GM18951 (cell line): ENCODE results near the gene BRSK2.
"Not testable (repeated sequence)": the region's sequence is repeated elsewhere in the genome, so short reads cannot be mapped to it uniquely, and the experiment has no call there.

Experiments
- POLR2A ChIP-seq: IDR thresholded peaks from 4 replicates; pipeline ENCODE4 v1.6.1; 2011; ENCODE audit warnings: mild to moderate bottlenecking; ENCODE audit not compliant: insufficient read length, insufficient read depth; ENCODE audit errors: extremely low read depth
- in situ Hi-C: fragments of 300-500 bp; cut with MboI; formaldehyde crosslinking; loops from one replicate; pipeline ENCODE4 v1.12.0; 2022; ENCODE audit warnings: low sequenced_read_pairs, mixed read lengths, inconsistent platforms; ENCODE audit not compliant: unreplicated experiment

Gene BRSK2

DNA sequence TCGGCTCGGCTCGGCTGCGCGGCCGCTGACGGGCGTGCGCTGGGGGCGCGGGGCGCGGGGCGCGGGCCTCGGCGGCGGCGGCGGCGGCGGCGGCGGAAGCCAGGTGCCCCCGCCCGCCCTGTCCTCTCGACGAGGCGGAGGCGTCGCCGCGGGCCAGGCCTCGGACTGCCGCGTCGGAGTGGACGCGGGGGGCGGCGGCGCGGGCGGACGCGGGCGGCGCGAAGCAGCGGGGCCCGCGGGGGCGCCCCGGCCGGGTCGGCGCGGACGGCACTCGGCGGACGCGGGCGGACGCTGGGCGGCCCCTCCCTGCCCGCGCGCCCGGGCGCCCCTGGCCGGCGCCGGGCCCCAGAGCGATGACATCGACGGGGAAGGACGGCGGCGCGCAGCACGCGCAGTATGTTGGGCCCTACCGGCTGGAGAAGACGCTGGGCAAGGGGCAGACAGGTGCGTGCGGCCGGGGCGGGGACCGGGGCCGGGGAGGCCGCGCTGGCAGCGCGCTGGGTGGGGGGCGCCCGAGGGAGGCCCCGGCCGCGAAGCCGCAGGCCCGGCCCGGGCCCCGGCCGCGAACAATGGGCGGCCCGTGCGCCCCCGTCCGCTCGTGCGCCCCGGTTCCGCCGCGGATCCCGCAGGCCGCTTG lies at the start of gene BRSK2:
Gene BRSK2 (plus strand): TSS at position 3 of the 637 bp plus-strand sequence. CDS start 351 bp downstream, at position 354.
- in situ Hi-C loops: no loop called here
- no peak for TF ChIP-seq POLR2A

DNA sequence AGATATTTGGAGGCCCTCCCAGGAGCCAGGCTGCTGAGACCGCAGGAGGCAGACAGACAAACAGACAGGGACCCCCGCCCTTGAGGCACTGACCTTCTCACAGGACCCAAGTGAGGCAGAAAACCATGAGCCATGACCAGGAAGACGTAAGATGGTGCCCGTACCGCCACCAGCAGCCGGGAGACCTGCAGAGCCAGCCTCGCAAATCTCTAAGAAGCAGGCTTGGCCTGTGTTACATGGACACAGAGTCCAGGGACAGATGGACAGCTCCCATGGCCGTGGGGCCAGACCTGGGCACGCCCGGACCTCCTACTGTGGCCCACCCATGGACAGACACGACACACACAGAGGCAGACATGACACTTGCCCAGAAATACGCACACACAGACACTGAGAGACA lies 49.6 kb upstream of the BRSK2 start:
- in situ Hi-C loops: no loop called here
- TF ChIP-seq POLR2A: no peak

DNA sequence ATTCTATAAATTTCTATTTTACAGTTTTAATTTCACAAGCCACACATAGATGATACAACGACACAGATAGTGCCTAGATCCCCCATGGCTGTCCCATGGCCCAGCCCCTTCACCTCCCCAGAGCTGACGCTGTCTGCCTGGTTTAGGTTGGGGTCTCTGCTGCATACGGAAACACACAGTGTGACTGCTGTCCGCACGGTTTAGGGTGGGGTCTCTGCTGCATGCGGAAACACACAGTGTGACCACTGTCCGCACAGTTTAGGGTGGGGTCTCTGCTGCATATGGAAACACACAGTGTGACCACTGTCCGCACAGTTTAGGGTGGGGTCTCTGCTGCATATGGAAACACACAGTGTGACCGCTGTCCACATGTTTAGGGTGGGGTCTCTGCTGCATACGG lies 48.5 kb upstream of the BRSK2 start:
- in situ Hi-C loops: not testable (repeated sequence)

DNA sequence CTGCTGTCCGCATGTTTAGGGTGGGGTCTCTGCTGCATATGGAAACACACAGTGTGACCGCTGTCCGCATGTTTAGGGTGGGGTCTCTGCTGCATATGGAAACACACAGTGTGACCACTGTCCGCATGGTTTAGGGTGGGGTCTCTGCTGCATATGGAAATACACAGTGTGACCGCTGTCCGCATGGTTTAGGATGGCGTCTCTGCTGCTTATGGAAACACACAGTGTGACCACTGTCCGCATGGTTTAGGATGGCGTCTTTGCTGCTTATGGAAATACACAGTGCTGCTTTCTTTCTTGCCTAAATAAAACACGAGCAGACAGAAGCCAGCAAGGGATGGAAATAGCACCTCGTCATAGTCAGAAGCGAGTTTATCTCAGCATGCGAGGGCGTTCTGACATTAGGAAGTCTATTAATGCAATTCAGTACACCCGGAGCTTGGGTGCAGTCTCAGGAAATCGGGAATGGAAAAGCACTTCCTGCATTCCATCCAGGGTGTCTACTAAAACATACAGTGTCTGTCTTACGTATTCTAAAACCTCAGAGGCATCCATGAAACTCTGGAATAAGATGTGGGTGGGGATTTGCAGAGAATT lies 47.7 kb upstream of the BRSK2 start:
- in situ Hi-C loops: no loop called here
- no peak for TF ChIP-seq POLR2A

DNA sequence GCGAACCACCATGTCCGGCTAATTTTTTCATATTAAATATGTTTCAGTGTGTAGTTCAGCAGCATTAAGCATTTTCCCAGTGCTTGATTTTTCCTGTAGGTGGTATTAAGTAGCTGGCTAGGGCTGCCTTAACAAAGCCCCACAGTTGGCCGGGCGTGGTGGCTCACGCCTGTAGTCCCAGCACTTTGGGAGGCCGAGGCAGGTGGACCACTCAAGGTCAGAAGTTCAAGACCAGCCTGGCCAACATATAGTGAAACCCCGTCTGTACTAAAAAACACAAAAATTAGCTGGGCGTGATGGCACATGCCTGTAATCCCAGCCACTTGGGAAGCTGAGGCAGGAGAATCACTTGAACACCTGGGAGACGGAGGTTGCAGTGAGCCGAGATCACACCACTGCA lies 46.8 kb upstream of the BRSK2 start:
- no peak for TF ChIP-seq POLR2A
- in situ Hi-C loops: no loop called here

DNA sequence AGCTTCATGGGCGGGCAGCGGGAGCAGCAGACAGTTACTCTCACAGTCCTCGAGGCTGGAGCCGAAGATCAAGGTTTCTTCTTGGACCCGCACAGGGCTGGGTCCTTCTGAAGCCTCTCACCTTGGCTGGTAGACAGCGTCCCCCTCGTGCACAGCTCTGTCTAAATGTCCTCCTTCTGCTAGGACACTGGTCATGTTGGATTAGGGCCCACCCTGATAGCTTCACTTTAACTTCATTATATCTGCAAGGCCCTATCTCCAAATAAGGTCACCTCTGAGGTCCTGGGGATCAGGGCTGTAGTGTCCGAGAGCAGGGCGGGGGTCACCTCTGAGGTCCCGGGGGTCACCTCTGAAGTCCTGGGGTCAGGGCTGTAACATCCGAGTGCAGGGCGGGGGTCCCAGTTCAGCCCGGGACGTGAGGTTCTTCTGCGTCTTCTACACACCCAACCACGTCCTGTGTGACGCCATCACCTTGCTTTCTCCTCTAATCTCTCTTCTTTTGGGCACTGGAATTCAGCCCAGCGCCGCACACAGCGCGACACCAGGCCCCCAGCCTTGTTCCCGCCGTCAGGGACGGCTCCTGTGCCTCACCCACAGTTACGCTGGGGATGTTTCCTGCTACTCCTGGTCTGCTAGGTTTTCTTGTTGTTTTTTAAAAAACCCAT lies 46.2 kb upstream of the BRSK2 start:
- in situ Hi-C loops: no loop called here
- no peak for TF ChIP-seq POLR2A

DNA sequence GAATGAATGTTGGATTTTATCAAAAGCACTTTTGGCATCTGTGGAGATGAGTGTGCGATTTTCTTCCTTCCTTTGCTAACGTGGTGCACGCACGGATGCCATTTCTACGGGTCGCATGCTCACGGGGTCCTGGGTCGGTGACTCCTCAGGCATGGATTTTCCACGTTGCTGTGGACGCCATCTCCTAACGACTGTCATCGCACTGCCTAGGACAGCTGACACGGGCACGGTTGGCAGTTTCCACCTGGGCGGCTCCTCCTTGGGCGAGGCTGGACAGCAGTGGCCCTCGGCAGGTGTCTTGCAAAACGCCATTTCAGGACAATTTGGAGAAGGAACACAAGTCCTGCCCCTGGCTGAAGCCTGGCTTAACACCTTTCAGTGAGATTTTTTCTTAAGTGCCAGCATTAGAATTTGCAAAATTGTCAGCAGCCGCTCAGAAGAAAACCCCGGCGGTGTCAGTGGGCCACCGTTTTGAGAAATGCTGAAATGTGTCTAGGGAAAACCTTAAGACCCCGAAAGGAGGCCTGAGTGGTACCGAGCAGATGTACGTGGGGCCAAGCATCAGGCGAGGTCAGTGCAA lies 45.6 kb upstream of the BRSK2 start:
- in situ Hi-C loops: no loop called here
- no peak for TF ChIP-seq POLR2A

DNA sequence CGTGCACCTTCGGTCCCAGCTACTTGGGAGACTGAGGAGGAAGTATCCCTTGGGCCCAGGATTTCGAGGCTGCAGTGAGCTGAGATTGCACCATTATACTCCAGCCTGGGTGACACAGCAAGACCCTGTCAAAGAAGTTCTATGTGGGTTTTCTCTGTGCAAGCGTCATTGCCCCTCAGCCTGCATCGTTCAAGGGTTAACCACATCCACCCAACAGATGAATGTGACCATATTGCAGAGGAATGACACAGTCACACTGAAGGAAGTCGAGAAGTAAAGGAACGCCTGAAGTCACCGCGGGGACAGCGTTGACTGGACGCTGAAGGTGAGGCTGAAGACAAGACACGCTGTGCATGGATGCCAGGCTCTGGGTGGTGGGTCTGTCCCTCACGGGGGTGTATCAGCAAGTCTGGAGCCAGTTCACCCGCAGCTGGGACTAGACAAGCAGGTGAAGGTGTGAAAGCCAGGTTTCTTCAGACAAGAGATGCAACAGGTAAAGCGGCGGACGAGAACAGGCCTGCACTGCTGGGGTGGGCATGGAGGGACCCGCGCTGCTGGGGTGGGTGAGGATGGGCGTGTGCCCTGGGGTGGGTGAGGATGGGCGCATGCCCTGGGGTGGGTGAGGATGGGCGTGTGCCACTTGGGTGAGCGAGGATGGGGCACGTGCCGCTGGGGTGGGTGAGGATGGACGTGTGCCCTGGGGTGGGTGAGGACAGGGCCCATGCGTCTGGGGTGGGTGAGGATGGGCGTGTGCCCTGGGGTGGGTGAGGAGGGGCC lies 43.8 kb upstream of the BRSK2 start:
- in situ Hi-C loops: no loop called here
- TF ChIP-seq POLR2A: no peak

DNA sequence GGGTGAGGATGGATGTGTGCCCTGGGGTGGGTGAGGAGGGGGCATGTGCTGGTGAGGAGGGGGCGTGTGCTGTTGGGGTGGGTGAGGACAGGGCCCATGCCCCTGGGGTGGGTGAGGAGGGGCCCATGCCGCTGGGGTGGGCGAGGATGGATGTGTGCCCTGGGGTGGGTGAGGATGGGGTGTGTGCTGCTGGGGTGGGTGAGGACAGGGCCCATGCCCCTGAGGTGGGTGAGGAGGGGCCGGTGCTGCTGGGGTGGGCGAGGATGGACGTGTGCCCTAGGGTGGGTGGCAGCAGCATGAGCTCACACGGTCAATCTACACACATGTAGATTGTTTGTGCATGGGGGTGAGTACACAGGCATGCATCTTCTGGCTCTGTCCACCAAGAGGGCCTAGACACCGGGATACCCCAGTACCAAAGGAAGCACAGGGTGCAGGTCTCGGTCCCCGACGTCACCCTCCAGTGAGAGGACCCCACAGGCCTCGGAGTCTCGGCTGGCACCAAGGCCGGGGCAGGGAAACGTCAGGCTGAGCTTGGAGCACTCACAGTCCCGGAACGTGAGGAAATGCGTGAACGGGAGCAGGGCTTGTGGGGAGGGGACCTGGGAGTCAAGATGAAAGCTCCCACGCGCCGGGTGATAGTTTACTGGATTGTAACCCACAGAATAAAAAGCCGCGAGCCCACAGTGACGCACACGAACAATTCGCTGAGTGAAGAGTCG lies 42.9 kb upstream of the BRSK2 start:
- no peak for TF ChIP-seq POLR2A
- in situ Hi-C loops: no loop called here

DNA sequence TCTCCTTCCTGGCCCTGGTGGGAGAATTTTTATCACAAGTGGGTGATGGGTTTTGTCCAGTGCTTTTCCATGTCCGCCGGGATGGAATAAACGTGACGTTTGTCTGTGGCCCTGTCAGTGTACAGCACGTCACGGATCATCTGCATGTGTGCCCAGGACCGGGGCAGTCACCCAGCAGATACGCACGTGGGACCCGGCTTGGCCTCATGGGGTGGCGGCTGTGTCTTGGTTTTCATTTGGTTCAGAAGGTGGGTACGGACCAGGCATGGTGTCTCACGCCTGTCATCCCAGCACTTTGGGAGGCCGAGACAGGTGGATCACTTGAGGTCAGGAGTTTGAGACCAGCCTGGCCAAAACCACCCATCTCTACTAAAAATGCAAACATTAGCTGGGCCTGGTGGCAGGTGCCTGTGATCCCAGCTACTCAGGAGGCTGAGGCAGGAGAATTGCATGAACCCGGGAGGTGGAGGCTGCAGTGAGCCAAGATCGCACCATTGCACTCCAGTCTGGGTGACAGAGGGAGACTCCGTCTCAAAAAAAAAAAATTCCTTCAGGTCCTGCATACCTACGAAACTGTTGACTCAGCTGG lies 42.2 kb upstream of the BRSK2 start:
- in situ Hi-C loops: not testable (repeated sequence)

DNA sequence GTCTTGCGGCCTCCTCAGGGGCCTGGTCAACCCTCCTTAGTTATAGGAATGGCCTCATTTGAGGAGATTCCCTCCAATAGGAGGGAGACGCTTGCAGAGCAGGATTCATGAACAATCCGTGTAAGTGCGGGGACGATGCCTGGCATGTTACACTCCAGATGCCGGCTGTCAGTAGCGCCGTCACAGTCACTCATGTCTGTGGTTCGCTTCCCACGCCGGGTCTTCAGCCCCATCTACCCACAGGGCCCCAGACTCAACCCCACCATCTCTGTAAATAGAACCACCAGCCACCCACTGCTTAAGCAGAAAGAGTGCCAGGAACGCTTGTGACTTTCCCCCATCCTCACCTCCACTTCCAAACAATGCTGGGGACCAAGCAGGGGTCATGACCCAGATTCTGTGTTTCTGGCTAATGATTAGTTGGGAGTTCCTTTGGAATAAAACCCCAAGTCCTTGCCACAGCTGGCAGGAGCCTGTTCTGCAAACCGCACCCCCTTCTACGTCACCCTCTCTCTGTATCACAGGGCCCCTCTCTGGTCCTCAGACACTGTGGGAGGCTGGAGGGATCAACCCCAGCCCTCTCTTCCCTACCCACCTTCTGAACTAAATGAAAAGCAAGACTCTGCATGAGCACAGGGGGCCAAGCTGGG lies 41.5 kb upstream of the BRSK2 start:
- TF ChIP-seq POLR2A: no peak
- in situ Hi-C loops: no loop called here

DNA sequence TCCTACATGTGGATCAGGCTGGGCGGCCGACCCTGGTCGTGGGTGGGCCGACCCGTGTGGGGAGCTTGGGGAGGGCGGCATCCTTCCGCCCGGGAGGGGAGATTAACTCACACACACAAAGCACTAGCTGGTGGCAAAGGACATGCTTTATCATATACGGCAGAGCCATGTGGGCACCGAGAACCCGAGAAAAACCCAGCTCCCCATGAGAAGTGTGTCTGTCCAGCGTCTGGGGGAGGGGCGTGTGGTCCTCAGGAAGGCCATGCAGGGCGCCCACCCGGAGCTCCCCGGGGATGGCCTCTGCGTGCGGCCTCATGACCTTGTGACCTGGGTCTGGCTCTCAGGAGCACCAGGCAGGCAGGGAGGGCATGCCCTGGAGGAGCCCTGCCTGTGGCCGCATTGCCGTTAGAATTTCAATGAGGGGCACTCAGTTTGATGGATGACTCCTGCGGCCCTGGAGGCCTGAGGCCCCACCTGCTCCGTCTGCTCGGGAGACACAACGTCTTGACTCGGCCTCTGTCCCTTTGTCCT lies 40.9 kb upstream of the BRSK2 start:
- no peak for TF ChIP-seq POLR2A
- in situ Hi-C loops: no loop called here
